Pons (tissue), 1 donor: ENCODE data around the gene TFEB.
A peak's percentile ranks its signal among the peaks of the same experiment; 100 is the strongest.

ENCODE experiments used
- DNase-seq: peaks from one replicate; pipeline ENCODE4 v3.0.0-alpha.2; 2016; ENCODE audit warnings: low spot score

Gene TFEB

GRCh38 chr6:41690541-41691330 lies 44.7 kb downstream of the TFEB start:
- DNase-seq = no peak

GRCh38 chr6:41689171-41690008 lies 46.0 kb downstream of the TFEB start:
- DNase-seq = peak; percentile 48

- DNase-seq = peak; percentile 47
Measured at GRCh38 chr6:41688256-41688965, 47.0 kb downstream of the TFEB start.

GRCh38 chr6:41687501-41688175 lies 47.8 kb downstream of the TFEB start:
- DNase-seq = no peak

- DNase-seq = peak; percentile 19
Measured at GRCh38 chr6:41685641-41686380, 49.6 kb downstream of the TFEB start.

GRCh38 chr6:41684311-41685180 lies 50.9 kb downstream of the TFEB start:
- no peak for DNase-seq

- DNase-seq = peak; percentile 81
Measured at GRCh38 chr6:41683523-41684310, 51.7 kb downstream of the TFEB start.

- no peak for DNase-seq
Measured at GRCh38 chr6:41683273-41683522, 52.2 kb downstream of the TFEB start.

GRCh38 chr6:41682497-41683272 lies 52.7 kb downstream of the TFEB start:
- DNase-seq = no peak

GRCh38 chr6:41682056-41682477 lies 53.3 kb downstream of the TFEB start:
- peak; percentile 93 for DNase-seq

GRCh38 chr6:41680182-41680965 lies 55.0 kb downstream of the TFEB start:
- no peak for DNase-seq

- DNase-seq = no peak
Measured at GRCh38 chr6:41679696-41680095, 55.7 kb downstream of the TFEB start.

- no peak for DNase-seq
Measured at GRCh38 chr6:41678511-41679084, 56.8 kb downstream of the TFEB start.

- no peak for DNase-seq
Measured at GRCh38 chr6:41677124-41677921, 58.1 kb downstream of the TFEB start.

GRCh38 chr6:41676431-41676830 lies 59.0 kb downstream of the TFEB start:
- DNase-seq = no peak

- DNase-seq = no peak
Measured at GRCh38 chr6:41675992-41676391, 59.4 kb downstream of the TFEB start.
